GM12865 (cell line): ENCODE measurements around the gene F5.

Experiments
- DNase-seq: peaks from one replicate; pipeline ENCODE4 v3.0.0; 2010; ENCODE audit warnings: low read depth
- H3K4me3 ChIP-seq: 2 replicates; pipeline ENCODE4 v1.5.1; 2011; ENCODE audit warnings: mild to moderate bottlenecking, low read depth, low read length, control low read depth
- TF ChIP-seq, protein P1 (sequence below): IDR thresholded peaks from 2 replicates; pipeline ENCODE4 v1.5.1; 2011; ENCODE audit warnings: low read length, control low read depth, low read depth, inconsistent platforms; ENCODE audit not compliant: insufficient read depth; ENCODE audit errors: missing control alignments

Gene F5

DNA sequence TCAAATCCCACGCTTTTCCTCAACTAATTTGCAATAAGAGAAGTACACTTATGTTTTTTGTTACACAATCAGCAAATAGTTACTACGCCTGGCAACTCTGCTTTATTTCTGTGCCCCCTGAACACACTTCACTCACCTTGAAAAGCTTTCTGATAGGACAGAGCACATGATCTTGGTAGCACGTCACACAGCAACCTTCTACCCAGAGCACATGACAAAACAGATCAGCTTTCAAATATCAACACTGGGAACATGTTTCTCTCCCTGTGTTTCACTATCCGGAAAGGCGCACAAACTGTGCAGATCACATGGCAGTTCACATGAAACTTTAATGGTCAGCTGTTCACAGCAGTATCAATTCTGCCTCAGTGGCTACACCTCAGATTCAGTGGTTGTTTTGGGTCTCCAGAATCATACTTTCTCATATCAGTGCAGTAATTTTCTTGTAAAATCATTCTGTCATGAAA lies 102.7 kb downstream of the F5 start:
- DNase-seq, result no peak
- H3K4me3 ChIP-seq, result no peak overlapping the region
- TF ChIP-seq, protein P1, sequence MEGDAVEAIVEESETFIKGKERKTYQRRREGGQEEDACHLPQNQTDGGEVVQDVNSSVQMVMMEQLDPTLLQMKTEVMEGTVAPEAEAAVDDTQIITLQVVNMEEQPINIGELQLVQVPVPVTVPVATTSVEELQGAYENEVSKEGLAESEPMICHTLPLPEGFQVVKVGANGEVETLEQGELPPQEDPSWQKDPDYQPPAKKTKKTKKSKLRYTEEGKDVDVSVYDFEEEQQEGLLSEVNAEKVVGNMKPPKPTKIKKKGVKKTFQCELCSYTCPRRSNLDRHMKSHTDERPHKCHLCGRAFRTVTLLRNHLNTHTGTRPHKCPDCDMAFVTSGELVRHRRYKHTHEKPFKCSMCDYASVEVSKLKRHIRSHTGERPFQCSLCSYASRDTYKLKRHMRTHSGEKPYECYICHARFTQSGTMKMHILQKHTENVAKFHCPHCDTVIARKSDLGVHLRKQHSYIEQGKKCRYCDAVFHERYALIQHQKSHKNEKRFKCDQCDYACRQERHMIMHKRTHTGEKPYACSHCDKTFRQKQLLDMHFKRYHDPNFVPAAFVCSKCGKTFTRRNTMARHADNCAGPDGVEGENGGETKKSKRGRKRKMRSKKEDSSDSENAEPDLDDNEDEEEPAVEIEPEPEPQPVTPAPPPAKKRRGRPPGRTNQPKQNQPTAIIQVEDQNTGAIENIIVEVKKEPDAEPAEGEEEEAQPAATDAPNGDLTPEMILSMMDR, result no peak

DNA sequence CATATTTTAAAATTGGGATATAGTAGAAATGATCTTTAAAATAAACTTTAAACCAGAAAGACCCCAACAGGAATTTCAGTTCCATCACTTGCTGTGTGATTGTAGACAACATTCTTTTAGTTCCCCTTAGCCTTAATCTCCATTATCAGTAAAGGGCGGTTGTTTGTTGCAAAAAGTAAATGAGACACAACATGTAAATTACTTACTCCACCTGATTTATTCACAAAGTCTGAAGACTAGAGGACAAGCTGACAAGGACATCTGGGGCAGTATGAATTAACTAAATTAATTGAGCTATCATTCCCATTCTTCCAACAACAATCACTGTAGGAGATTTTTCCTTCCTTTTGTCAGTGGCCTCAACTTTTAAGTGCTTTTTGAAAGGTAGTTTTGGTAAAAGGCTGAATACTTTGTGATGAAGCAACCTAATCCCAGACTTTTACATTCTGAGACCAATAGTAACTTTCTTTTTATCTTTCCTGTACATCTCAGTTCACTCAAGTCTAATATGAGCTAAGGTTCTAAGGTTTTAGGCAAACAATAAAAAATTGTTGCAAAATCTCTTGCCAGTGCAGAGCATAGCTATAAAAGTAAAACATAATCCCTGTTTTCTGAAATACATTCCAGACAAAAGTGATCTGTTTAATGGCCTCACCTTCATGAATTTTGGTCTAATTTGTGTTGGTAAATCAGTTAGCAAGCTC lies 106.8 kb downstream of the F5 start:
- DNase-seq, result no peak
- H3K4me3 ChIP-seq, result no peak overlapping the region
- TF ChIP-seq, protein P1, result no peak

DNA sequence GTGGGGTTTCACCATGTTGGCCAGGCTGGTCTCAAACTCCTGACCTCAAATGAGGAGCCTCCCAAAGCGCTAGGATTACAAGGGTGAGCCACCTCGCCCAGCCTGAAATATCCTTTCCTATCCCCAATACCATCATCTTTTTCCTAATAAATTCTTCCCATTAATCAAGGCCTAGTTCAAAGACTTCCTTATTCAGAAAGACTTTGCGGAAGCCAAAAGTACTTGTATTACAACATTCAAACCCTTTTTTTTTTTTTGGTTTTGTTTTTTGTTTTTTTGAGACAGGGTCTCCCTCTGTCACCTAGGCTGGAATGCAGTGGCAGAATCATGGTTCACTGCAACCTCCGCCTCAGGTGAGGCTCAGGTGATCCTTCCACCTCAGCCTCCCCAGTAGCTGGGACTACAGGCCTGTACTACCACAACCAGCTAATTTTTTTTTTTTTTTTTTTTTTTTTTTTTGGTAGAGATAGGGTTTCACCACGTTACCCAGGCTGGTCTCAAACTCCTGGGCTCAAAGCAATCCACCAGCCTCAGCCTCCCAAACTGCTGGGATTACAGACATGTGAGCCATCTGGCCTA lies 108.1 kb downstream of the F5 start:
- DNase-seq, result no peak
- H3K4me3 ChIP-seq, result no peak overlapping the region
- TF ChIP-seq, protein P1, result no peak

DNA sequence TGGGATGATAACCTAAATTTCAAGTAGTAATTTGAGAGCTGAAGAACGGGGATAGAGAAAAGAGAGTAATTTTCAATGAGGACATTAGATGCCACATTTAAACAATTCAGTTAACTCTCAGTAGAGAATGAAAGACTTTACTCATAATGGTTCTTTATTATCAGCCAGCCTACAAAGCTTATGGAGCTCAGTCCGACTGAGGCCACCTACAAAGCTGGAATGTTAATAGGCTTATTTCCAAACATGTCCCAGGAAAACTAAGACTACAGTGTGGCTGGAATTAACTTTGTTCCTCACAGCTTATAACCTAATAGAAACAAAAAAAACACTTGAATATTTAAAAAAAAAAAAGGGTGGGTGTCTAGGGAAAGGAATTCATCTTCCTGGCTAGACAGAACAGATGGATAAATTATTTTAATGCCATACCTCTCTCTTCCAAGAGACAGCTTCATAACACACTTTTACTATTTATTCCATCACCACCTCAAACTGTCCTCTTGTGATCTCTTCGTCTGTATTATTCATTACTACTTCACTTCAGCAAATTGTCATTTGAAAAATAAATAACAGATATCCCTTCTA lies 110.4 kb downstream of the F5 start:
- DNase-seq, result no peak
- TF ChIP-seq, protein P1, result no peak
- H3K4me3 ChIP-seq, result no peak overlapping the region

DNA sequence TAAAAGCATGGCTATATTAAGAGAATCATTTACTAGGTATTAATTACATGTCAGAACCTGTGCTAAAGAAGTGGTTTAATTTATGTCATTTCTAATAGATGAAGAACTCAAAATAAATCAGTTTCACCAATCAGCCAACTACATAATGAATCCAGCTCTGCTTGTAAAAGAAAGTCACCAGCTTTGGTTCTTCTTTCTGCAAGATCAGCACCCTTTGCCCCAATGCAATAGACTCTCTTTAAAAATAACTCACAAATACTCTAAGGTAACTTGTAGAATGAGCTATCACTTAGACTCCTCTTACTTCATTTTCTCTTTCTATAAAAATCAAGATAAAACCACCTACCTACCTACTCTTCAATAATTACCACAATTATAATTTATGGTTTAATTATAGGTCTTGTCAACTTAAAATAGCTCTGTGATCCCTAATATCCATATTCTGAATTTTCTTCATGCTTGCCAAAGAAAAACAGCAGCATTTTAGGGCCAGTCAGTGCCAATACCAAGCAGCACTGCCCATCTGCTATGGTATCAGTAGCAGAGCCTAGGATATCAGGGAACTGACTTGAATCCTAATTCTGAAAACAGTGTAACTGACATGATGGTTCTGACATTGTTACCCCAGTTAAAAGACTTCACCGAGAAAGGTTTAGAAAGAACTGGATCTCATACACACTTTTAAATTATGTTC lies 111.8 kb downstream of the F5 start:
- no peak for DNase-seq

DNA sequence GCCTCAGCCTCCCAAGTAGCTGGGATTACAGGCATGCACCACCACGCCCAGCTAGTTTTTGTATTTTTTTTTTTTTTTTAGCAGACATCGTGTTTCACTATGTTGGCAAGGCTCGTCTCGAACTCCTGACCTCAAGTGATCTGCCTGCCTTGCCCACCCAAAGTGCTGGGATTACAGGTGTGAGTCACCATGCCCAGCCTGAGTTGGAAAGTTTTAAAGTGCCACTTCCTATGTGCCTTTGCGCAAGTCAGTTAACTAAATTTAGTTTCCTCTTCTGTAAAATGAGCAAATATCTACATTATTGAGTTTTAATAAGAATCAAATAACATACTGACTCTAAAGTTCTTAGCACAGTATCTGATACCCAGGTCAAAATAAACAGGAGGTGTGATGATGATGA lies 112.9 kb downstream of the F5 start:
- DNase-seq, result no peak
- TF ChIP-seq, protein P1, result no peak
- H3K4me3 ChIP-seq, result no peak overlapping the region

More for the DNA sequence above, 111.8 kb downstream of the F5 start:
- no peak overlapping the region for H3K4me3 ChIP-seq
- TF ChIP-seq, protein P1, result no peak
